GM12872 (cell line): Measurements from ENCODE around the gene ZNF471.

ENCODE experiments used
- TF ChIP-seq, protein P1 (sequence below): IDR thresholded peaks from 3 replicates; pipeline ENCODE4 v1.5.1; 2011; ENCODE audit warnings: low read depth, mild to moderate bottlenecking, low read length, moderate library complexity; ENCODE audit not compliant: insufficient read depth

The ZNF471 gene

DNA sequence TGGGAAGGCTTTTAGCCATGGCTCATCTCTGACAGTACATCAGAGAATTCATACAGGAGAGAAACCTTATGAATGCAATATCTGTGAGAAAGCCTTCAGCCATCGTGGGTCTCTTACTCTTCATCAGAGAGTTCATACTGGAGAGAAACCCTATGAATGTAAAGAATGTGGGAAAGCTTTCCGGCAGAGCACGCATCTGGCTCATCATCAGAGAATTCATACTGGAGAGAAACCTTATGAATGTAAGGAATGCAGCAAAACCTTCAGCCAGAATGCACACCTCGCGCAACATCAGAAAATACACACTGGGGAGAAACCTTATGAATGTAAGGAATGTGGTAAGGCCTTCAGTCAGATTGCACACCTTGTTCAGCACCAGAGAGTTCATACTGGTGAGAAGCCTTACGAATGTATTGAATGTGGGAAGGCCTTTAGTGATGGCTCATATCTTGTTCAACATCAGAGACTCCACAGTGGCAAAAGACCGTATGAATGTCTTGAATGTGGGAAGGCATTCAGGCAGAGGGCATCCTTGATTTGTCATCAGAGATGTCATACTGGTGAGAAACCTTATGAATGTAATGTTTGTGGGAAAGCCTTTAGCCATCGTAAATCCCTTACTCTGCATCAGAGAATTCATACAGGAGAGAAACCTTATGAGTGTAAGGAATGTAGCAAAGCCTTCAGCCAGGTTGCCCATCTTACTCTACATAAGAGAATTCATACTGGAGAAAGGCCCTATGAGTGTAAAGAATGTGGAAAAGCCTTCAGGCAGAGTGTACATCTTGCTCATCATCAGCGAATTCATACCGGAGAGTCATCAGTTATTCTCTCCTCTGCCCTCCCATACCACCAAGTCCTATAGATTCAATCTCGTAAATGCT is 70.3 kb downstream of the ZNF471 start:
- TF ChIP-seq, protein P1, sequence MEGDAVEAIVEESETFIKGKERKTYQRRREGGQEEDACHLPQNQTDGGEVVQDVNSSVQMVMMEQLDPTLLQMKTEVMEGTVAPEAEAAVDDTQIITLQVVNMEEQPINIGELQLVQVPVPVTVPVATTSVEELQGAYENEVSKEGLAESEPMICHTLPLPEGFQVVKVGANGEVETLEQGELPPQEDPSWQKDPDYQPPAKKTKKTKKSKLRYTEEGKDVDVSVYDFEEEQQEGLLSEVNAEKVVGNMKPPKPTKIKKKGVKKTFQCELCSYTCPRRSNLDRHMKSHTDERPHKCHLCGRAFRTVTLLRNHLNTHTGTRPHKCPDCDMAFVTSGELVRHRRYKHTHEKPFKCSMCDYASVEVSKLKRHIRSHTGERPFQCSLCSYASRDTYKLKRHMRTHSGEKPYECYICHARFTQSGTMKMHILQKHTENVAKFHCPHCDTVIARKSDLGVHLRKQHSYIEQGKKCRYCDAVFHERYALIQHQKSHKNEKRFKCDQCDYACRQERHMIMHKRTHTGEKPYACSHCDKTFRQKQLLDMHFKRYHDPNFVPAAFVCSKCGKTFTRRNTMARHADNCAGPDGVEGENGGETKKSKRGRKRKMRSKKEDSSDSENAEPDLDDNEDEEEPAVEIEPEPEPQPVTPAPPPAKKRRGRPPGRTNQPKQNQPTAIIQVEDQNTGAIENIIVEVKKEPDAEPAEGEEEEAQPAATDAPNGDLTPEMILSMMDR = no peak
